ENCODE data around the gene MBIP. TPM values are rescaled to one million over a fixed set of nuclear protein-coding genes. Genes with fewer than 3 reads are reported as not detected.
"Not testable (repeated sequence)": the region's sequence is repeated elsewhere in the genome, so short reads cannot be mapped to it uniquely, and the experiment has no call there.

Gene MBIP
- polyA plus RNA-seq (ENCODE audit: insufficient read length in 3 of 3) = 10 to 100 TPM; 48.5 to 59.5 (median 56.0) TPM
- long read RNA-seq, donor 1, transcript MBIP-203 (9 exons, 1,648 nt) = major isoform, 8 of 11 reads
- long read RNA-seq, donor 1, partial matches to known transcripts = 0 of 11 reads
- long read RNA-seq, donor 1, other reads (novel, unspliced or antisense) = 0 of 11 reads
- long read RNA-seq, donor 2, transcript MBIP-203 (9 exons, 1,648 nt) = major isoform, 10 of 14 reads
- long read RNA-seq, donor 2, partial matches to known transcripts = 0 of 14 reads
- long read RNA-seq, donor 2, other reads (novel, unspliced or antisense) = 0 of 14 reads
- long read RNA-seq, donor 3, transcript MBIP-203 (9 exons, 1,648 nt) = major isoform, 17 of 19 reads
- long read RNA-seq, donor 3, partial matches to known transcripts = 0 of 19 reads
- long read RNA-seq, donor 3, other reads (novel, unspliced or antisense) = 0 of 19 reads
- long read RNA-seq, donor 4, transcript MBIP-203 (9 exons, 1,648 nt) = major isoform, 13 of 18 reads
- long read RNA-seq, donor 4, partial matches to known transcripts = 0 of 18 reads
- long read RNA-seq, donor 4, other reads (novel, unspliced or antisense) = 0 of 18 reads
- long read RNA-seq, donor 5 = 0 reads
- long read RNA-seq, donor 6, transcript MBIP-203 (9 exons, 1,648 nt) = major isoform, 7 of 11 reads
- long read RNA-seq, donor 6, partial matches to known transcripts = 0 of 11 reads
- long read RNA-seq, donor 6, other reads (novel, unspliced or antisense) = 0 of 11 reads
- long read RNA-seq, donor 7, transcript MBIP-203 (9 exons, 1,648 nt) = major isoform, 14 of 26 reads
- long read RNA-seq, donor 7, partial matches to known transcripts = 7 of 26 reads
- long read RNA-seq, donor 7, other reads (novel, unspliced or antisense) = 0 of 26 reads
- long read RNA-seq, donor 8 = 0 reads
- long read RNA-seq, donor 9, transcript MBIP-203 (9 exons, 1,648 nt) = major isoform, 9 of 14 reads
- long read RNA-seq, donor 9, partial matches to known transcripts = 0 of 14 reads
- long read RNA-seq, donor 9, other reads (novel, unspliced or antisense) = 0 of 14 reads
- long read RNA-seq, donor 10, transcript MBIP-203 (9 exons, 1,648 nt) = major isoform, 17 of 22 reads
- long read RNA-seq, donor 10, partial matches to known transcripts = 0 of 22 reads
- long read RNA-seq, donor 10, other reads (novel, unspliced or antisense) = 0 of 22 reads
- long read RNA-seq, donor 11, transcript MBIP-203 (9 exons, 1,648 nt) = major isoform, 13 of 18 reads
- long read RNA-seq, donor 11, partial matches to known transcripts = 0 of 18 reads
- long read RNA-seq, donor 11, other reads (novel, unspliced or antisense) = 0 of 18 reads
- long read RNA-seq, donor 12, partial matches to known transcripts = 0 of 1 reads
- long read RNA-seq, donor 12, other reads (novel, unspliced or antisense) = 0 of 1 reads
- long read RNA-seq, donor 13 = 0 reads
- long read RNA-seq, donor 14, transcript MBIP-203 (9 exons, 1,648 nt) = major isoform, 9 of 14 reads
- long read RNA-seq, donor 14, partial matches to known transcripts = 0 of 14 reads
- long read RNA-seq, donor 14, other reads (novel, unspliced or antisense) = 0 of 14 reads
- long read RNA-seq, donor 15, transcript MBIP-203 (9 exons, 1,648 nt) = major isoform, 8 of 9 reads
- long read RNA-seq, donor 15, partial matches to known transcripts = 0 of 9 reads
- long read RNA-seq, donor 15, other reads (novel, unspliced or antisense) = 0 of 9 reads
- long read RNA-seq, donor 16, transcript MBIP-206 (2 exons, 310 nt) = minor isoform, 6 of 43 reads
- long read RNA-seq, donor 16, transcript MBIP-203 (9 exons, 1,648 nt) = major isoform, 31 of 43 reads
- long read RNA-seq, donor 16, partial matches to known transcripts = 0 of 43 reads
- long read RNA-seq, donor 16, other reads (novel, unspliced or antisense) = 0 of 43 reads

GRCh38 chr14:36320200-36320896, at the start of gene MBIP:
Gene MBIP (minus strand): TSS chr14:36320637. CDS start chr14:36320588, 49 bp downstream.
- peak; percentile 92 to 99 (median 97) for DNase-seq (ENCODE audit: extremely low read depth in 1 of 11, low read depth in 9 of 11, low spot score in 4 of 11)

DNA sequence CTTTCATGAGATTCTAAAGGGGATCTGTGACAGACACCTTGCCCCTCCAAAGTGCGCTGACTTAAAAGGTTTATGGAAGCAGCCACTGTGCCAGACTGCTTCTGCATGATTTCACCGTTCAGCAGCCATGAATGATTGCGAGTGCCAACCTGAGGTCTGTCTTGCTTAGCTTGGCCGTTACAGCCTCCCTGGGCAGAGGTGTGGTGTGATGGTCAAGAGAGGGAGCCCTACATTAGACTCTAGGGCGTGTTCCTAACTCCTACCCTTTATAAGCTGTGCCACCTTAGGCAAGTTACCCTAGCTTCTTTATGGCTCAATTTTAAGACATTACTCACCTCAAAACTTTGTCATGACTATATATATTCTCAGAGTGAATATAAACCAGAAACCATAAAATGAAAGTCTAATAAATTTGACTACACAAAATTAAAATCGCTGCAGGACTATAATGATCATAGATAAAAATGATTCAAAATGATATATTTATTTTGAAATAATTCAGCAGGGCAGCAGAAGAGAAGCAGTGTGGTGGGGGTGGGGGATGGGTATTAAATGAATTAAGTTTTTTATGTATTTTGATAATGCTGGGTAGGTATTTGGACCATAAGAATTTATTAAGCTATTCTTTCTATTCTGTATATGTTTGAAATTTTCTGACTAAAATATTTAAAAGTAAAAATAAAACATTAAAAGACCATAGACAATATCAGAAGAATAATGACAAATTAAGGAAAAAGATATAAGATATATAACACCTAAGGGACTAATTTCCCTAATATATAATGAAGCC, 47.7 kb upstream of the MBIP start:
- no peak for DNase-seq (ENCODE audit: extremely low read depth in 1 of 11, low read depth in 9 of 11, low spot score in 4 of 11)

DNA sequence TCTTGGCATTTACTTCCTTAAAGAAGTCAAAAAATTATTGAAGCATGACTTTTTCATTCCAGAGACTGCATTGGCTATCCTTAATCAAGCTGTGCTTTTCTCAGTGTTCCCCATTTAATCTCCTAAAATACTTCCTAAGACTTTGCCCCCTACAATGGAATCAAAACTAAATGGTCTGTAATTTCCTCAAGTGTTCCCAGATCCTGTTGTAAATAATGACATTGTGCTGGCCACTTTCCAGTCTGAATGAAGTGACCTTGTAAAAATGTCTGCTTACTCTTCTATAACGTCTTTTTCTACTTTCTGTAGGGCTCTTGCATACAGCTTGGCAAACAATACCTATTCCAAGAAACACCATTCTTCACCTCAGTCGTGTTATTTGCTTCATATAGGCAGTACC, 45.3 kb upstream of the MBIP start:
- no peak for DNase-seq (ENCODE audit: extremely low read depth in 1 of 11, low read depth in 9 of 11, low spot score in 4 of 11)

DNA sequence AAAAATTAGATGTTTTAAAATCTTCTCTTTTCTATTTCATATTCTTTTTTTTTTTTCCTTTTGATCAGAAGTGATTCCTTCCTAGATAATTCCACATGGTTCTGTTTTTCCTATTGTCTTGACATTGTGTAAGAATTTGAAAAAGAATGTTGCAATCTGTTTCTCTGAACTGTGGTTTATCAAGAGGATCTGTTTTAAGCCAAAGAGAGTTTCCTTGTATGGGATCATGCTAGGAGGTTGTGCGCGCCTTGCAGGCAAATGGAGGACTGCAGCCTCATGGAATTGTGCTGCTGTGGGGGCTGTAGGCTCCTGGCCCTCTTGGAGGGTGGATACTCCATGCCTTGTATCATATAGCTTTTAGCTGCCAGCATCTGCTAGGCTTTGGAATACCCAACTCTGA, 43.3 kb upstream of the MBIP start:
- DNase-seq (ENCODE audit: extremely low read depth in 1 of 11, low read depth in 9 of 11, low spot score in 4 of 11) = no peak

DNA sequence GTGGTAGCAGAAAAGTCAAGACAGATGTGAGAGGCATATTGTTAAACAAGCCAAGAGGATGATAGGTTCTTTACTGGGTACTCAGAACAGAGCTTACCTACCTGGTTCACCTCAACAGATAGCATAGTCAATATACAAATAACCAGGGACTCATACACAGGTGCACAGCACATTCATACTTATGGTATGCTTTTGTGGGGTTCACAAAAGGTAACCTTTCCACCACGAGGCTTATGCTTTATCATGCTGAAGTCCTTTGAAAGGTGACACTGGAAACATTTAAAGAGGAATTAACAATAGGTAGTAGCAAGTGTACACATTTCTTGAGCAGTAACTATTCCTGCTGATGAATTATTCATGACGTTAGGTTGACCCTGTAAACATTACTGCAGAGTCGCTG, 42.2 kb upstream of the MBIP start:
- no peak for DNase-seq (ENCODE audit: extremely low read depth in 1 of 11, low read depth in 9 of 11, low spot score in 4 of 11)

DNA sequence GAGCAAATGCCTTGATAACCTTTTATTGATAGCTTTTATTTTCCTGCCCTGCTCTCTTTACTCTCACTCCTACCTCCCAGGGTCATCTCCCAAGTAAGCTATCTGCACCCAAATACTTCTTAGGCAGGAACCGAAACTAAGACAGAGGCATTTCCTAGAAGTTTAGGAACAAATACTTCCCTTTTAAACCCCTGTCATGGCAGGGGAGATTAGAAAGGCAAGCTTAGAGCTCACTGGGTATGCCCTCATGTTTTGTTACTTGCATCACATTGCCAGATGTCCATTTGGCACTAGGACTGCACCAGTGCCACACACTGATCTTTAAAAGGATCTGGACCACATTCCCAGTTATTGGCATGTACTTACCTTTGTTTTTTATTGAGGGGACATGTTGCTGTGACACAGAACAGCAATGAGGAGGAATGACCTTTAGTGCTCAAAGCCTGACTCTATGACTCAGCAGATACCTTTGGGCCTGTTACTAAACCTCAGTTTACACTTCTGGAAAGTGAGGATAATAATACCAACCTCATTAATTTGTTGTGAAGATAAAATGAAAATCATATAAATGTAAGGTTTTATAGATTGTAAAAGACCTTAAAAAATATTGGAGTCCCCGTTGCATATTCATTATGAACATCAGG, 40.9 kb upstream of the MBIP start:
- no peak for DNase-seq (ENCODE audit: extremely low read depth in 1 of 11, low read depth in 9 of 11, low spot score in 4 of 11)

GRCh38 chr14:36356862-36357261, 36.4 kb upstream of the MBIP start:
- DNase-seq (ENCODE audit: extremely low read depth in 1 of 11, low read depth in 9 of 11, low spot score in 4 of 11) = no peak

GRCh38 chr14:36346052-36346451, 25.6 kb upstream of the MBIP start:
- no peak for DNase-seq (ENCODE audit: extremely low read depth in 1 of 11, low read depth in 9 of 11, low spot score in 4 of 11)

DNA sequence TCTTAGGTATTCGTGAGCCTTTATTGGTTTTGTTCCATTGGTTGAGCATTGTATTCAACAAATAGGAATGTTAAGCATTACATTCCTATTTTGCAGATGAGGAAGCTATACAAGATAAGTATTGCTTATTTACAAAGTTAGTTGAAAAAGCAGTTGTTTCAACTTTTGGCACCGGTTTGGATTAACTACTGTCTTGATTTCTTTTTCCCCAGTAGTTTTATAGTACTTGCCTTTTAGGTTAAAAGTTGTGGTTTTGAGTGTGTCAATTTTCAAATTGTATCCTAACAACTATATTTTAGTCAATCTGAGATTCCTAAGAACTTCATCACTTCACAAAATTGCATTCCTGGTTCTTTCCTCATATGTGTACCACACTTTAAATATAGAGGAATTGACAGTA, 23.8 kb upstream of the MBIP start:
- no peak for DNase-seq (ENCODE audit: extremely low read depth in 1 of 11, low read depth in 9 of 11, low spot score in 4 of 11)

DNA sequence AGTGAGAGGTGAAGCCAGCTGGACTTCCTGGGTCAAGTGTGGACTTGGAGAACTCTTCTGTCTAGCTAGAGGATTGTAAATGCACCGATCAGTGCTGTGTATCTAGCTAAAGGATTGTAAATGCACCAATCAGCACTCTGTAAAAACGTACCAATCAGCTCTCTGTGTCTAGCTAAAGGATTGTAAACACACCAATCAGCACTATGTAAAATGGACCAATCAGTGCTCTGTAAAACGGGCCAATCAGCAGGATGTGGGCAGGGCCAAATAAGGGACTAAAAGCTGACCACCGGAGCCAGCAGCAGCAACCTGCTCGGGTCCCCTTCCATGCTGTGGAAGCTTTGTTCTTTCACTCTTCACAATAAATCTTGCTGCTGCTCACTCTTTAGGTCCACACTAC, 21.4 kb upstream of the MBIP start:
- DNase-seq (ENCODE audit: extremely low read depth in 1 of 11, low read depth in 9 of 11, low spot score in 4 of 11) = not testable (repeated sequence)

DNA sequence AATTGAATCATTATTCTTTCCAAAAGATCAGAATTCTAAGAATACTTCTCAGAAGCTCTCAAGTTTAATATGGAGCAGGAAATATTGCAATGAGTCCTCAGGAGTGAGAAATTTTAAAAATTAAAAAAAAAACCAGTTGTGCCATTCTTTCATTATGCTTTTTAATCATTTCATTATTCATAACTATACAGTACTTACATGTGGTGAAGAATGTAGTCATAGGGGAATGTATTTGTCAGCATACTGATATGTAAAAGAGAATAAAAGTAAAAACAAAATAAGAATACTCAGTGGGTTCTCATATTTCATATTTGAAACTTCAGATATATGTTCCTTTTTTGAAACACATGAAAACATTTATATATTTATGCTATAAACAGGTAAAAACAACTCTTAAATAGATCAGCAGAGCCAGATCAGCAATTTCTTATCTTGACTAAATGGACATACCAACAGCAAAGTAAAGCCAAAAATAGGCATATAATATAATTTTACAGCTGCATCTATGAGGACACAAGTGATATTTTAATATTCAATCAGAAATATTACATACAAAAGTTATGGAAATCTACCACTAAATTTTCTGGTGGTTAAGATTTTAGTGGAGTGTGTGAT, 19.9 kb upstream of the MBIP start:
- DNase-seq (ENCODE audit: extremely low read depth in 1 of 11, low read depth in 9 of 11, low spot score in 4 of 11) = no peak

DNA sequence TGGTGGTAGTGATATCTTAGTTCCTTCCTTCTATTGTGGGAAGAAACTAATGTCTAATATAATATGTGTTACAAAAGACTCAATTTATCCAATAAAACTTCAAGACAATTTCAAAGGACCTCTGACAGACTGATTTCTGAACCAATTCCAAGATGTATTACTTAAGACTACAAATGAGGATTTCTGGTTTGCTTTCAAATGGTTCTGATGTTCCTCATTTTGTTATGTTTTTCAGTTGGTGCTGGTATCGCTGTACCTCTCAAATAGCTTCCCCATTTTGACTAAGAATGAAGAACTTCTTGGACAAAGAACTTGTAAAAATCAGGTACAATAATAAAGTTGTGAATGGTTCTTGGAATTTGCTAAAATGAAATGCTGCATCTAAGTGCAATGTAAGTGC, 19.4 kb upstream of the MBIP start:
- no peak for DNase-seq (ENCODE audit: extremely low read depth in 1 of 11, low read depth in 9 of 11, low spot score in 4 of 11)

GRCh38 chr14:36333119-36333518, 12.7 kb upstream of the MBIP start:
- DNase-seq (ENCODE audit: extremely low read depth in 1 of 11, low read depth in 9 of 11, low spot score in 4 of 11) = no peak

DNA sequence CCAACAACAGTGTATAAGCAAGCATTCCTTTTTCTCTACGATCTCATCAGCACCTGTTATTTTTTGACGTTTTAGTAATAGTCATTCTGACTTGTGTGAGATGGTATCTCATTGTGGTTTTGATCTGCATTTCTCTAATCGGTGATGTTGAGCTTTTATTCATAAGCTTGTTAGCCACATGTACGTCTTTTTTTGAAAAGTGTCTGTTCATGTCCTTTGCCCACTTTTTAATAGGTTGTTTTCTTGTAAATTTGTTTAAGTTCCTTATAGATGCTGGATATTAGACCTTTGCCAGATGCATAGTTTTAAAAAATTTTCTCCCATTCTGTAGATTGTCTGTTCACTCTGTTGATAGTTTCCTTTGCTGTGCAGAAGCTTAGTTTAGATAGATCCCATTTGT, 7.1 kb upstream of the MBIP start:
- DNase-seq (ENCODE audit: extremely low read depth in 1 of 11, low read depth in 9 of 11, low spot score in 4 of 11) = not testable (repeated sequence)

GRCh38 chr14:36325853-36326252, 5.4 kb upstream of the MBIP start:
- DNase-seq (ENCODE audit: extremely low read depth in 1 of 11, low read depth in 9 of 11, low spot score in 4 of 11) = no peak

DNA sequence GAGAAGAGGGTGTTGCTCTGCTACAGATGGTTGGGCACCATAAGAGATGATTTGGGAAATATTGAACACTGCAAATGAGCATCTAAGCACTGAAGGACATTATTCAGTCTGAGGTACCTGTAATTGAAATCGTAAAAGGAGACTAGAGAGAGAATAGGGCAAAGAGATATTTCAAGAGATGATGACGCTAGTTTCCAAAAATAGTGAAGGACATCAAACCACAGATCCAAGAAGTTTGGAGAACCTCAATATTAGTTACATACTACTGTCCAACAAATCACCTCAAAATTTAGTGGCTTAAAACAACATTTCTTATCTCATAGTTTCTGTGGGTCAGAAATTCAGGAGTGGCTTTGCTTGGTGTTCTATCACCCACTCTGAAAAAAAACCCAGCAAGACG, 4.5 kb upstream of the MBIP start:
- DNase-seq (ENCODE audit: extremely low read depth in 1 of 11, low read depth in 9 of 11, low spot score in 4 of 11) = no peak
